B cell (primary cell): Measurements from ENCODE around the gene GPC5. TPM values are rescaled to one million over a fixed set of nuclear protein-coding genes. Genes with fewer than 3 reads are reported as not detected.

Source experiments
- ATAC-seq: fragments of 200-7000 bp; cut with Tn5 transposase; one replicate; pipeline ENCODE4 v1.10.0; 2021; ENCODE audit warnings: low read depth, mild to moderate bottlenecking, moderate number of reproducible peaks, moderate library complexity
- CTCF ChIA-PET: fragments of 350-600 bp; sonication (Branson Sonifier 250); formaldehyde crosslinking; loops from one replicate; lab custom pipeline; 2021; ENCODE audit warnings: antibody characterized with exemption, inconsistent platforms; lab: Charles Lee
- POLR2A ChIA-PET: fragments of 350-600 bp; sonication (Branson Sonifier 250); formaldehyde crosslinking; loops from one replicate; lab custom pipeline; 2021; ENCODE audit warnings: antibody characterized with exemption; lab: Charles Lee
- DNase-seq: peaks from one replicate; pipeline ENCODE4 v3.0.0; 2013
- H2AFZ ChIP-seq: 2 replicates; pipeline ENCODE4 v1.6.1; 2012; ENCODE audit warnings: mild to moderate bottlenecking, low read depth, low read length; ENCODE audit not compliant: insufficient read depth, poor library complexity, severe bottlenecking
- H3K27ac ChIP-seq, 2 donors: 1 replicate in 1 of 2; 2 replicates in 1 of 2; pipeline ENCODE4 v1.5.1; 2012 to 2013; ENCODE audit warnings: low read length in 2 of 2, mild to moderate bottlenecking in 2 of 2, moderate library complexity in 1 of 2
- H3K27me3 ChIP-seq, 4 experiments: fragments of 200-600 bp in 1 of 4; sonication (generic) in 1 of 4; replicated peaks in 1 of 4; 1 replicate in 2 of 4; 2 replicates in 2 of 4; pipeline versions ENCODE4 v1.6.1 to v1.7.0; 2013 to 2016; ENCODE audit warnings: low read length in 3 of 4, mild to moderate bottlenecking in 2 of 4, mixed read lengths in 1 of 4, moderate library complexity in 1 of 4; ENCODE audit not compliant: insufficient read depth in 4 of 4, control insufficient read depth in 3 of 4; ENCODE audit errors: control extremely low read depth in 1 of 4
- H3K36me3 ChIP-seq, 2 experiments: replicated peaks in 1 of 2; 1 replicate in 1 of 2; 2 replicates in 1 of 2; pipeline versions ENCODE4 v1.6.1 to v1.7.1; 2013; ENCODE audit warnings: low read length in 1 of 2; ENCODE audit not compliant: insufficient read depth in 2 of 2, control insufficient read depth in 1 of 2; ENCODE audit errors: control extremely low read depth in 1 of 2, extremely low read depth in 1 of 2
- H3K4me1 ChIP-seq, 2 donors: fragments of 200-600 bp in 1 of 2; sonication (generic) in 1 of 2; 1 replicate in 1 of 2; 2 replicates in 1 of 2; pipeline versions ENCODE4 v1.5.1 to v1.6.1; 2013 to 2017; ENCODE audit warnings: low read length in 2 of 2; ENCODE audit not compliant: control insufficient read depth in 2 of 2, insufficient read depth in 2 of 2
- H3K4me2 ChIP-seq: replicated peaks from 2 replicates; pipeline ENCODE3; 2012; ENCODE audit warnings: mild to moderate bottlenecking, low read depth, low read length; ENCODE audit not compliant: poor library complexity, severe bottlenecking
- H3K4me3 ChIP-seq, 5 experiments: fragments of 200-600 bp in 1 of 5; sonication (generic) in 1 of 5; 1 replicate in 3 of 5; 2 replicates in 2 of 5; pipeline versions ENCODE4 v1.5.1 to v1.7.0; 2011 to 2016; ENCODE audit warnings: low read length in 4 of 5, mild to moderate bottlenecking in 4 of 5, low read depth in 2 of 5, control low read depth in 1 of 5, moderate library complexity in 1 of 5; ENCODE audit not compliant: insufficient read depth in 1 of 5; ENCODE audit errors: control extremely low read depth in 1 of 5, extremely low read depth in 1 of 5
- H3K79me2 ChIP-seq: fragments of 200-600 bp; sonication (generic); one replicate; pipeline ENCODE4 v1.6.0; 2016; ENCODE audit warnings: low read length; ENCODE audit not compliant: control insufficient read depth, insufficient read depth
- H3K9ac ChIP-seq: fragments of 200-600 bp; sonication (generic); 2 replicates; pipeline ENCODE4 v1.6.1; 2017; ENCODE audit warnings: mild to moderate bottlenecking, low read length, moderate library complexity
- H3K9me3 ChIP-seq, 3 donors: one replicate each; pipeline versions ENCODE4 v1.6.1 to v1.7.1; 2013; ENCODE audit warnings: low read length in 2 of 3; ENCODE audit not compliant: control insufficient read depth in 2 of 3, insufficient read depth in 1 of 3; ENCODE audit errors: control extremely low read depth in 1 of 3
- H4K20me1 ChIP-seq: 2 replicates; pipeline ENCODE4 v1.6.0; 2012; ENCODE audit warnings: mild to moderate bottlenecking, low read length; ENCODE audit not compliant: insufficient read depth, control insufficient read depth, poor library complexity, severe bottlenecking
- H3K27ac Mint-ChIP-seq: one replicate; pipeline ENCODE4 v1.8.0; 2021; ENCODE audit warnings: mixed read lengths
- H3K27me3 Mint-ChIP-seq: one replicate; pipeline ENCODE4 v1.8.0; 2021; ENCODE audit warnings: mixed read lengths
- H3K4me1 Mint-ChIP-seq: one replicate; pipeline ENCODE4 v1.8.0; 2021; ENCODE audit warnings: mixed read lengths
- H3K4me3 Mint-ChIP-seq: one replicate; pipeline ENCODE4 v1.8.0; 2021; ENCODE audit warnings: mixed read lengths
- H3K9me3 Mint-ChIP-seq: one replicate; pipeline ENCODE4 v1.8.0; 2022; ENCODE audit warnings: mixed read lengths; ENCODE audit not compliant: insufficient read depth
- CTCF ChIP-seq: fragments of 200-600 bp; IDR thresholded peaks from one replicate; pipeline ENCODE4 v1.8.0; 2022; ENCODE audit warnings: antibody characterized with exemption, mild to moderate bottlenecking
- EZH2 ChIP-seq: IDR thresholded peaks from 2 replicates; pipeline ENCODE4 v1.6.1; 2012; ENCODE audit warnings: borderline replicate concordance, low read depth, mild to moderate bottlenecking, moderate library complexity, low read length; ENCODE audit not compliant: insufficient read depth, poor library complexity, severe bottlenecking
- WGBS: methylation state at CpG from one replicate; pipeline ENCODE4 v1.1.5; 2013; ENCODE audit warnings: missing lambda C conversion rate; ENCODE audit not compliant: insufficient coverage; 5-methylcytosine and 5-hydroxymethylcytosine counted together
- intact Hi-C: fragments of 100-400 bp; cut with micrococcal nuclease; formaldehyde crosslinking; loops from one replicate; pipeline ENCODE4 v1.10.0; 2022
- polyA plus RNA-seq: library from polyadenylated mRNA; depleted of rRNA; stranded (reverse); fragments of >200 nt; gene quantifications from 2 replicates; pipeline ENCODE4 v1.2.3, GENCODE V29; 2012
- total RNA-seq, 2 donors: library from RNA; stranded (reverse); fragments of 120-200 nt in 1 of 2; gene quantifications; 1 replicate in 1 of 2; 2 replicates in 1 of 2; pipeline versions ENCODE4 v1.2.3 to v1.2.4, GENCODE V29; 2013 to 2022

The GPC5 gene
- total and polyA plus RNA-seq, 2 donors (not counting 1 experiment from before 2014, with no cell fraction given), result 0.15 to 0.30 TPM

GRCh38 chr13:91576590-91576989, 178.2 kb downstream of the GPC5 start:
- Histone ChIP-seq H3K4me3 (no peak overlapping the region), H3K9ac (no peak overlapping the region), H3K4me1 (no peaks in the 10 kb centered on the region), H3K9me3 (no peaks in the 10 kb centered on the region), H3K27ac (no peak overlapping the region), H4K20me1 (no peaks in the 10 kb centered on the region), H3K36me3 (no peaks in the 10 kb centered on the region), H3K4me2 (no peak overlapping the region), H3K79me2 (no peaks in the 10 kb centered on the region), H3K27me3 (no peaks in the 10 kb centered on the region), H2AFZ (no peak overlapping the region)
- POLR2A ChIA-PET, result no interaction called here
- H3K9me3 Mint-ChIP-seq, result peaks cover 2% of the 10 kb centered on the region
- intact Hi-C loops, result no loop called here
- no peak overlapping the region for H3K4me3 Mint-ChIP-seq
- H3K27me3 Mint-ChIP-seq, result no peaks in the 10 kb centered on the region
- DNase-seq, result no peak
- no peak for ATAC-seq
- H3K4me1 Mint-ChIP-seq, result no peaks in the 10 kb centered on the region
- CTCF ChIA-PET, result no interaction called here
- TF ChIP-seq EZH2 (no peak), CTCF (no peak)
- 73% methylated on average over 2 of the region's 2 CpGs for WGBS
- no peak overlapping the region for H3K27ac Mint-ChIP-seq

GRCh38 chr13:91579320-91579719, 180.9 kb downstream of the GPC5 start:
- Histone ChIP-seq H3K36me3 (no peaks in the 10 kb centered on the region), H3K4me2 (no peak overlapping the region), H3K27me3 (no peaks in the 10 kb centered on the region), H2AFZ (no peak overlapping the region), H3K9ac (no peak overlapping the region), H4K20me1 (no peaks in the 10 kb centered on the region), H3K9me3 (no peaks in the 10 kb centered on the region), H3K79me2 (no peaks in the 10 kb centered on the region), H3K4me3 (no peak overlapping the region), H3K27ac (no peak overlapping the region), H3K4me1 (no peaks in the 10 kb centered on the region)
- no peaks in the 10 kb centered on the region for H3K27me3 Mint-ChIP-seq
- intact Hi-C loops, result no loop called here
- H3K4me1 Mint-ChIP-seq, result no peaks in the 10 kb centered on the region
- TF ChIP-seq EZH2 (no peak), CTCF (no peak)
- 92% methylated on average over 2 of the region's 7 CpGs for WGBS
- H3K27ac Mint-ChIP-seq, result no peak overlapping the region
- no peak overlapping the region for H3K4me3 Mint-ChIP-seq
- CTCF ChIA-PET, result no interaction called here
- no peak for ATAC-seq
- DNase-seq, result no peak
- POLR2A ChIA-PET, result no interaction called here
- no peaks in the 10 kb centered on the region for H3K9me3 Mint-ChIP-seq
